CD4-positive, alpha-beta memory T cell (primary cell): ENCODE measurements around the gene NADK. TPM values are rescaled to one million over a fixed set of nuclear protein-coding genes. Genes with fewer than 3 reads are reported as not detected.
"Not testable (repeated sequence)": the region's sequence is repeated elsewhere in the genome, so short reads cannot be mapped to it uniquely, and the experiment has no call there.

Experiments used
- CTCF ChIA-PET: fragments of 350-600 bp; sonication (Branson Sonifier 250); formaldehyde crosslinking; loops from one replicate; lab custom pipeline; 2021; ENCODE audit warnings: inconsistent platforms; ENCODE audit not compliant: partially characterized antibody; lab: Charles Lee
- POLR2A ChIA-PET: fragments of 350-600 bp; sonication (Branson Sonifier 250); formaldehyde crosslinking; loops from one replicate; lab custom pipeline; 2021; ENCODE audit not compliant: partially characterized antibody; lab: Charles Lee
- DNase-seq, 5 donors: peaks; one replicate each; pipeline versions ENCODE4 v3.0.0 to v3.0.0-alpha.2; 2020 to 2022; ENCODE audit warnings: mixed read lengths in 1 of 5
- H3K27ac ChIP-seq: one replicate; pipeline ENCODE4 v1.7.0; 2013; ENCODE audit warnings: low read depth, low read length
- H3K27me3 ChIP-seq: 2 replicates; pipeline ENCODE4 v1.7.0; 2013; ENCODE audit warnings: mild to moderate bottlenecking, low read length, moderate library complexity; ENCODE audit not compliant: insufficient read depth
- H3K36me3 ChIP-seq: 2 replicates; pipeline ENCODE4 v1.7.0; 2013; ENCODE audit warnings: mild to moderate bottlenecking, low read length, moderate library complexity; ENCODE audit not compliant: insufficient read depth
- H3K4me1 ChIP-seq: 2 replicates; pipeline ENCODE4 v1.7.0; 2013; ENCODE audit warnings: mild to moderate bottlenecking, low read length, moderate library complexity; ENCODE audit not compliant: insufficient read depth
- H3K4me3 ChIP-seq, 2 donors: one replicate each; pipeline ENCODE4 v1.7.0; 2013; ENCODE audit warnings: low read length in 2 of 2, mild to moderate bottlenecking in 1 of 2
- H3K9me3 ChIP-seq, 2 donors: one replicate each; pipeline ENCODE4 v1.7.0; 2013; ENCODE audit warnings: low read length in 2 of 2, control low read depth in 1 of 2; ENCODE audit not compliant: control insufficient read depth in 1 of 2
- H3K27ac Mint-ChIP-seq, 7 donors: one replicate each; pipeline ENCODE4 v1.8.0; 2020 to 2021; ENCODE audit warnings: mixed read lengths in 7 of 7, mild to moderate bottlenecking in 6 of 7, inconsistent platforms in 3 of 7, moderate library complexity in 3 of 7
- H3K27me3 Mint-ChIP-seq, 2 donors: one replicate each; pipeline ENCODE4 v1.8.0; 2020 to 2021; ENCODE audit warnings: mixed read lengths in 2 of 2
- H3K36me3 Mint-ChIP-seq, 2 donors: one replicate each; pipeline ENCODE4 v1.8.0; 2020 to 2021; ENCODE audit warnings: mixed read lengths in 2 of 2, inconsistent platforms in 1 of 2, mild to moderate bottlenecking in 1 of 2
- H3K4me1 Mint-ChIP-seq, 4 donors: one replicate each; pipeline ENCODE4 v1.8.0; 2020 to 2021; ENCODE audit warnings: mixed read lengths in 4 of 4, mild to moderate bottlenecking in 1 of 4
- H3K4me3 Mint-ChIP-seq, 8 donors: one replicate each; pipeline ENCODE4 v1.8.0; 2020 to 2021; ENCODE audit warnings: mixed read lengths in 8 of 8, mild to moderate bottlenecking in 7 of 8, moderate library complexity in 6 of 8, inconsistent platforms in 3 of 8
- H3K9me3 Mint-ChIP-seq, 8 donors: one replicate each; pipeline ENCODE4 v1.8.0; 2020 to 2021; ENCODE audit warnings: mixed read lengths in 8 of 8, mild to moderate bottlenecking in 5 of 8, inconsistent platforms in 3 of 8, moderate library complexity in 1 of 8
- intact Hi-C: fragments of 100-400 bp; cut with micrococcal nuclease; formaldehyde crosslinking; loops from one replicate; pipeline ENCODE4 v1.15.1; 2023
- polyA plus RNA-seq, 2 donors: library from polyadenylated mRNA; unstranded; fragments of 300-500 nt; fragmentation: Illumina TruSeq; gene quantifications; one replicate each; pipeline ENCODE4 v1.2.3, GENCODE V29; 2021
- total RNA-seq, 2 experiments: library from RNA; stranded (reverse); gene quantifications; one replicate each; pipeline ENCODE4 v1.2.3, GENCODE V29; 2021

Gene NADK
- total and polyA plus RNA-seq, 4 experiments from 2014 or later = 21.0 to 56.0 (median 38.5) TPM

- H3K9me3 ChIP-seq = no peaks in the 10 kb centered on the region
- Mint-ChIP-seq H3K27ac (no peak overlapping the region), H3K4me3 (no peak overlapping the region), H3K36me3 (peaks cover 4 to 10% of the 10 kb centered on the region in 2 donors), H3K4me1 (peaks cover 0 to 10% (median under 1%) of the 10 kb centered on the region in 4 donors), H3K27me3 (no peaks in the 10 kb centered on the region), H3K9me3 (no peaks in the 10 kb centered on the region)
- H3K27ac ChIP-seq = no peak overlapping the region
- no peaks in the 10 kb centered on the region for H3K4me1 ChIP-seq
- CTCF ChIA-PET = no interaction called here
- no peaks in the 10 kb centered on the region for H3K27me3 ChIP-seq
- POLR2A ChIA-PET = interaction anchor here (1.1 kb wide), 1 partner anchor 26 kb away, joined by 4 read pairs; no protein-coding TSS in a partner anchor
- intact Hi-C loops = no loop called here
- peaks cover 24% of the 10 kb centered on the region for H3K36me3 ChIP-seq
- H3K4me3 ChIP-seq = no peak overlapping the region
- no peak for DNase-seq
Observed at GRCh38 chr1:1754051-1754815, 24.0 kb downstream of the NADK start.

GRCh38 chr1:1753607-1754005 lies 24.7 kb downstream of the NADK start:
- DNase-seq = no peak
- Mint-ChIP-seq H3K4me1 (peaks cover 0 to 12% (median under 1%) of the 10 kb centered on the region in 4 donors), H3K9me3 (no peaks in the 10 kb centered on the region), H3K27ac (no peak overlapping the region), H3K4me3 (no peak overlapping the region), H3K27me3 (no peaks in the 10 kb centered on the region), H3K36me3 (peaks cover 4 to 10% of the 10 kb centered on the region in 2 donors)
- Histone ChIP-seq H3K27ac (no peak overlapping the region), H3K36me3 (peaks cover 24% of the 10 kb centered on the region), H3K4me1 (peaks cover 4% of the 10 kb centered on the region), H3K27me3 (no peaks in the 10 kb centered on the region), H3K9me3 (no peaks in the 10 kb centered on the region), H3K4me3 (no peak overlapping the region)
- intact Hi-C loops = no loop called here
- POLR2A ChIA-PET = interaction anchor here (1.1 kb wide), 1 partner anchor 26 kb away, joined by 4 read pairs; no protein-coding TSS in a partner anchor
- CTCF ChIA-PET = no interaction called here

GRCh38 chr1:1752636-1753606 lies 25.3 kb downstream of the NADK start:
- H3K27ac Mint-ChIP-seq = no peak overlapping the region
- Histone ChIP-seq H3K36me3 (peaks cover 24% of the 10 kb centered on the region), H3K27me3 (no peaks in the 10 kb centered on the region), H3K27ac (no peak overlapping the region), H3K9me3 (no peaks in the 10 kb centered on the region), H3K4me1 (peaks cover 4% of the 10 kb centered on the region), H3K4me3 (no peak overlapping the region)
- no peaks in the 10 kb centered on the region for H3K9me3 Mint-ChIP-seq
- ChIA-PET CTCF (no interaction called here), POLR2A (interaction anchor here (1.1 kb wide), 1 partner anchor 27 kb away, joined by 4 read pairs; no protein-coding TSS in a partner anchor)
- no peaks in the 10 kb centered on the region for H3K27me3 Mint-ChIP-seq
- peaks cover 0 to 13% (median 3%) of the 10 kb centered on the region in 4 donors for H3K4me1 Mint-ChIP-seq
- H3K36me3 Mint-ChIP-seq = peaks cover 4 to 7% of the 10 kb centered on the region in 2 donors
- DNase-seq = no peak
- intact Hi-C loops = no loop called here
- no peak overlapping the region for H3K4me3 Mint-ChIP-seq

- no peak overlapping the region for H3K4me3 Mint-ChIP-seq
Observed at GRCh38 chr1:1752190-1752589, 26.1 kb downstream of the NADK start.

GRCh38 chr1:1749941-1750340 lies 28.3 kb downstream of the NADK start:
- POLR2A ChIA-PET, H3K27ac Mint-ChIP-seq, H3K27me3 Mint-ChIP-seq, H3K36me3 Mint-ChIP-seq, H3K4me3 Mint-ChIP-seq, H3K4me1 ChIP-seq, H3K9me3 Mint-ChIP-seq, H3K27ac ChIP-seq, H3K4me1 Mint-ChIP-seq, DNase-seq, CTCF ChIA-PET, H3K9me3 ChIP-seq, H3K4me3 ChIP-seq, H3K27me3 ChIP-seq: not testable (repeated sequence)
- H3K36me3 ChIP-seq = peaks cover 11% of the 10 kb centered on the region
- intact Hi-C loops = loop anchor here (10.0 kb wide), 1 partner anchor 55 kb away; the partner anchor contains the start of gene SLC35E2B

More at GRCh38 chr1:1752190-1752589, 26.1 kb downstream of the NADK start:
- no peaks in the 10 kb centered on the region for H3K9me3 ChIP-seq
- POLR2A ChIA-PET = no interaction called here
- Mint-ChIP-seq H3K4me1 (peaks cover 0 to 9% (median 3%) of the 10 kb centered on the region in 4 donors), H3K27me3 (no peaks in the 10 kb centered on the region), H3K27ac (no peak overlapping the region), H3K36me3 (peaks cover 4 to 7% of the 10 kb centered on the region in 2 donors), H3K9me3 (no peaks in the 10 kb centered on the region)
- H3K36me3 ChIP-seq = peaks cover 24% of the 10 kb centered on the region
- H3K27ac ChIP-seq = no peak overlapping the region
- peaks cover 4% of the 10 kb centered on the region for H3K4me1 ChIP-seq
- no peak for DNase-seq
- H3K27me3 ChIP-seq = no peaks in the 10 kb centered on the region
- CTCF ChIA-PET = no interaction called here
- intact Hi-C loops = no loop called here
- H3K4me3 ChIP-seq = no peak overlapping the region

GRCh38 chr1:1748686-1749321 lies 29.5 kb downstream of the NADK start:
- H3K4me1 ChIP-seq = peaks cover 4% of the 10 kb centered on the region
- DNase-seq = no peak
- Mint-ChIP-seq H3K4me3 (peak overlapping the region in 5 of 8 donors; percentile 22 to 45 (median 35)), H3K36me3 (peaks cover 0 to 3% of the 10 kb centered on the region in 2 donors), H3K9me3 (no peaks in the 10 kb centered on the region), H3K27me3 (no peaks in the 10 kb centered on the region), H3K4me1 (peaks cover 0 to 9% (median 3%) of the 10 kb centered on the region in 4 donors), H3K27ac (peak overlapping the region in 6 of 7 donors; percentile 20 to 68 (median 58))
- CTCF ChIA-PET = interaction anchor here (1.4 kb wide), 1 partner anchor 157 kb away, joined by 4 read pairs; no protein-coding TSS in a partner anchor
- H3K36me3 ChIP-seq = peaks cover 5% of the 10 kb centered on the region
- POLR2A ChIA-PET = no interaction called here
- no peak overlapping the region for H3K4me3 ChIP-seq
- intact Hi-C loops = loop anchor here (10.0 kb wide), 1 partner anchor 54 kb away; the partner anchor contains the start of gene SLC35E2B
- H3K9me3 ChIP-seq = no peaks in the 10 kb centered on the region
- no peak overlapping the region for H3K27ac ChIP-seq
- no peaks in the 10 kb centered on the region for H3K27me3 ChIP-seq
